Vagina (tissue), 2 donors: ENCODE data around the gene RTCA.
"Not testable (repeated sequence)": the region's sequence is repeated elsewhere in the genome, so short reads cannot be mapped to it uniquely, and the experiment has no call there.

ENCODE experiments used
- POLR2A ChIP-seq, 2 donors: fragments of 450-650 bp; IDR thresholded peaks; one replicate each; pipeline ENCODE4 v1.6.1; 2017; ENCODE audit warnings: antibody characterized with exemption in 2 of 2, mild to moderate bottlenecking in 2 of 2, moderate library complexity in 2 of 2
- POLR2AphosphoS5 ChIP-seq, 2 donors: sonication (generic); formaldehyde crosslinking; IDR thresholded peaks; one replicate each; pipeline ENCODE4 v1.9.0; 2017; ENCODE audit warnings: antibody characterized with exemption in 2 of 2, mild to moderate bottlenecking in 2 of 2, low read depth in 1 of 2; ENCODE audit not compliant: insufficient read depth in 1 of 2
- TF ChIP-seq, protein P1 (sequence below), 3 experiments: fragments of 450-650 bp in 2 of 3; fragments of 200-600 bp in 1 of 3; sonication (generic) in 1 of 3; IDR thresholded peaks; one replicate each; pipeline ENCODE4 v1.5.1; 2017 to 2019; ENCODE audit warnings: antibody characterized with exemption in 3 of 3, mild to moderate bottlenecking in 2 of 3, moderate library complexity in 2 of 3

DNA sequence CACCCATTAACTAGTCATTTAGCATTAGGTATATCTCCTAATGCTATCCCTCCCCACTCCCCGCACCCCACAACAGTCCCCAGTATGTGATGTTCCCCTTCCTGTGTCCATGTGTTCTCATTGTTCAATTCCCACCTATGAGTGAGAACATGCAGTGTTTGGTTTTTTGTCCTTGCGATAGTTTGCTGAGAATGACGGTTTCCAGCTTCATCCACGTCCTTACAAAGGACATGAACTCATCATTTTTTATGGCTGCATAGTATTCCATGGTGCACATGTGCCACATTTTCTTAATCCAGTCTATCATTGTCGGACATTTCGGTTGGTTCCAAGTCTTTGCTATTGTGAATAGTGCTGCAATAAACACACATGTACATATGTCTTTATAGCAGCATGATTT is 7.6 kb upstream of the RTCA start:
- TF ChIP-seq POLR2A (IDR thresholded peaks at IDR 0.05); POLR2AphosphoS5 (IDR thresholded peaks at IDR 0.05; ENCODE audit: insufficient read depth in 1 of 2, low read depth in 1 of 2): not testable (repeated sequence)
- TF ChIP-seq, protein P1, sequence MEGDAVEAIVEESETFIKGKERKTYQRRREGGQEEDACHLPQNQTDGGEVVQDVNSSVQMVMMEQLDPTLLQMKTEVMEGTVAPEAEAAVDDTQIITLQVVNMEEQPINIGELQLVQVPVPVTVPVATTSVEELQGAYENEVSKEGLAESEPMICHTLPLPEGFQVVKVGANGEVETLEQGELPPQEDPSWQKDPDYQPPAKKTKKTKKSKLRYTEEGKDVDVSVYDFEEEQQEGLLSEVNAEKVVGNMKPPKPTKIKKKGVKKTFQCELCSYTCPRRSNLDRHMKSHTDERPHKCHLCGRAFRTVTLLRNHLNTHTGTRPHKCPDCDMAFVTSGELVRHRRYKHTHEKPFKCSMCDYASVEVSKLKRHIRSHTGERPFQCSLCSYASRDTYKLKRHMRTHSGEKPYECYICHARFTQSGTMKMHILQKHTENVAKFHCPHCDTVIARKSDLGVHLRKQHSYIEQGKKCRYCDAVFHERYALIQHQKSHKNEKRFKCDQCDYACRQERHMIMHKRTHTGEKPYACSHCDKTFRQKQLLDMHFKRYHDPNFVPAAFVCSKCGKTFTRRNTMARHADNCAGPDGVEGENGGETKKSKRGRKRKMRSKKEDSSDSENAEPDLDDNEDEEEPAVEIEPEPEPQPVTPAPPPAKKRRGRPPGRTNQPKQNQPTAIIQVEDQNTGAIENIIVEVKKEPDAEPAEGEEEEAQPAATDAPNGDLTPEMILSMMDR (IDR thresholded peaks at IDR 0.05), result not testable (repeated sequence)
